Measurements from ENCODE around the gene FGF6. TPM values are rescaled to one million over a fixed set of nuclear protein-coding genes. Genes with fewer than 3 reads are reported as not detected.

FGF6 gene
- total and polyA plus RNA-seq, 10 of the 15 experiments (the other 5 are each of a cell fraction or from before 2014, with no cell fraction given) = not detected

GRCh38 chr12:4439736-4440135, 5.9 kb downstream of the FGF6 start:
- Histone ChIP-seq H3K4me2 (ENCODE audit: control insufficient read depth, insufficient read depth) (no peak overlapping the region), H3K27ac (ENCODE audit: control insufficient read depth, insufficient read depth) (no peak overlapping the region), H4K20me1 (ENCODE audit: control insufficient read depth, insufficient read depth) (no peaks in the 10 kb centered on the region), H3K79me2 (ENCODE audit: control insufficient read depth, insufficient read depth, low read length) (no peaks in the 10 kb centered on the region), H3K4me3 (no peak overlapping the region), H3K9ac (ENCODE audit: control insufficient read depth, insufficient read depth, low read length) (no peak overlapping the region), H3K36me3 (ENCODE audit: control insufficient read depth in 2 of 2, insufficient read depth in 2 of 2, low read length in 1 of 2) (no peaks in the 10 kb centered on the region), H3K27me3 (replicated peaks in 1 of 2; ENCODE audit: control insufficient read depth in 2 of 2, insufficient read depth in 2 of 2, low read length in 1 of 2) (peaks cover 0 to 3% of the 10 kb centered on the region in 2 experiments; a peak in 3 of 4 replicates), H3K9me3 (replicated peaks; ENCODE audit: control insufficient read depth, insufficient read depth, low read length) (peaks cover 6% of the 10 kb centered on the region; the same call in 2 of the 3 replicates), H2AFZ (ENCODE audit: control insufficient read depth, low read depth, low read length) (no peak overlapping the region), H3K4me1 (ENCODE audit: control insufficient read depth, insufficient read depth, low read length) (0 out of 2 replicates have a peak, but pooled peaks cover 6% of the 10 kb centered on the region)
- ChIA-PET SMC1A (ENCODE audit: uncharacterized antibody, unreplicated experiment) (no interaction called here), CTCF (no interaction called here), POLR2A (no interaction called here), RAD21 (ENCODE audit: unreplicated experiment) (no interaction called here)
- TF ChIP-seq ZNF384 (IDR thresholded peaks at IDR 0.05; ENCODE audit: borderline replicate concordance, low read depth, low read length) (no peak), ETV6 (conservative IDR thresholded peaks at IDR 0.05 in 1 of 2, IDR thresholded peaks at IDR 0.05 in 1 of 2; ENCODE audit: borderline replicate concordance in 1 of 2, low read depth in 1 of 2) (no peak), YBX1 (IDR thresholded peaks at IDR 0.05) (no peak), ATF7 (IDR thresholded peaks at IDR 0.05; ENCODE audit: low read depth) (no peak), DPF2 (IDR thresholded peaks at IDR 0.05) (no peak), GATAD2B (conservative IDR thresholded peaks at IDR 0.05; ENCODE audit: low read depth) (no peak)
- TF ChIP-seq, protein P1, sequence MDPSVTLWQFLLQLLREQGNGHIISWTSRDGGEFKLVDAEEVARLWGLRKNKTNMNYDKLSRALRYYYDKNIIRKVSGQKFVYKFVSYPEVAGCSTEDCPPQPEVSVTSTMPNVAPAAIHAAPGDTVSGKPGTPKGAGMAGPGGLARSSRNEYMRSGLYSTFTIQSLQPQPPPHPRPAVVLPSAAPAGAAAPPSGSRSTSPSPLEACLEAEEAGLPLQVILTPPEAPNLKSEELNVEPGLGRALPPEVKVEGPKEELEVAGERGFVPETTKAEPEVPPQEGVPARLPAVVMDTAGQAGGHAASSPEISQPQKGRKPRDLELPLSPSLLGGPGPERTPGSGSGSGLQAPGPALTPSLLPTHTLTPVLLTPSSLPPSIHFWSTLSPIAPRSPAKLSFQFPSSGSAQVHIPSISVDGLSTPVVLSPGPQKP (IDR thresholded peaks at IDR 0.05; ENCODE audit: low read depth, low read length) = no peak
- TF ChIP-seq, protein P2, sequence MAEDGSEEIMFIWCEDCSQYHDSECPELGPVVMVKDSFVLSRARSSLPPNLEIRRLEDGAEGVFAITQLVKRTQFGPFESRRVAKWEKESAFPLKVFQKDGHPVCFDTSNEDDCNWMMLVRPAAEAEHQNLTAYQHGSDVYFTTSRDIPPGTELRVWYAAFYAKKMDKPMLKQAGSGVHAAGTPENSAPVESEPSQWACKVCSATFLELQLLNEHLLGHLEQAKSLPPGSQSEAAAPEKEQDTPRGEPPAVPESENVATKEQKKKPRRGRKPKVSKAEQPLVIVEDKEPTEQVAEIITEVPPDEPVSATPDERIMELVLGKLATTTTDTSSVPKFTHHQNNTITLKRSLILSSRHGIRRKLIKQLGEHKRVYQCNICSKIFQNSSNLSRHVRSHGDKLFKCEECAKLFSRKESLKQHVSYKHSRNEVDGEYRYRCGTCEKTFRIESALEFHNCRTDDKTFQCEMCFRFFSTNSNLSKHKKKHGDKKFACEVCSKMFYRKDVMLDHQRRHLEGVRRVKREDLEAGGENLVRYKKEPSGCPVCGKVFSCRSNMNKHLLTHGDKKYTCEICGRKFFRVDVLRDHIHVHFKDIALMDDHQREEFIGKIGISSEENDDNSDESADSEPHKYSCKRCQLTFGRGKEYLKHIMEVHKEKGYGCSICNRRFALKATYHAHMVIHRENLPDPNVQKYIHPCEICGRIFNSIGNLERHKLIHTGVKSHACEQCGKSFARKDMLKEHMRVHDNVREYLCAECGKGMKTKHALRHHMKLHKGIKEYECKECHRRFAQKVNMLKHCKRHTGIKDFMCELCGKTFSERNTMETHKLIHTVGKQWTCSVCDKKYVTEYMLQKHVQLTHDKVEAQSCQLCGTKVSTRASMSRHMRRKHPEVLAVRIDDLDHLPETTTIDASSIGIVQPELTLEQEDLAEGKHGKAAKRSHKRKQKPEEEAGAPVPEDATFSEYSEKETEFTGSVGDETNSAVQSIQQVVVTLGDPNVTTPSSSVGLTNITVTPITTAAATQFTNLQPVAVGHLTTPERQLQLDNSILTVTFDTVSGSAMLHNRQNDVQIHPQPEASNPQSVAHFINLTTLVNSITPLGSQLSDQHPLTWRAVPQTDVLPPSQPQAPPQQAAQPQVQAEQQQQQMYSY (CRISPR knock-in tag; IDR thresholded peaks at IDR 0.05) = no peak
- no peak for FAIRE-seq
- intact Hi-C loops (cut with micrococcal nuclease; ENCODE audit: unreplicated experiment) = no loop called here
- ATAC-seq = no peak
- DNase-seq (ENCODE audit: low read depth, low spot score) = no peak
- in situ Hi-C loops (cut with MboI) = no loop called here
- no TSS peak for BruUV-seq (replicated peaks)
- 62% methylated on average over 5 of the region's 5 CpGs for WGBS (ENCODE audit: insufficient coverage, insufficient replicate concordance, low lambda C conversion rate, missing lambda C conversion rate)

Measured in GM12878 (cell line).